AG09309 (cell line): ENCODE data around the gene PRR29.

Source experiments
- DNase-seq: peaks from one replicate; pipeline ENCODE4 v3.0.0-alpha.2; 2010; ENCODE audit warnings: low read depth
- H3K4me3 ChIP-seq: 2 replicates; pipeline ENCODE4 v1.5.1; 2011; ENCODE audit warnings: mild to moderate bottlenecking, low read depth, low read length, moderate library complexity; ENCODE audit not compliant: control insufficient read depth
- CTCF ChIP-seq: IDR thresholded peaks from 2 replicates; pipeline ENCODE4 v1.5.1; 2011; ENCODE audit warnings: mild to moderate bottlenecking, low read depth, low read length, inconsistent platforms; ENCODE audit not compliant: insufficient read depth, control insufficient read depth; ENCODE audit errors: missing control alignments

Gene PRR29

GRCh38 chr17:64053101-64053500, 55.0 kb downstream of the PRR29 start:
- no peak for TF ChIP-seq CTCF
- DNase-seq, result no peak
- H3K4me3 ChIP-seq, result no peak overlapping the region
